Measurements from ENCODE around the gene TSKS.

The TSKS gene

GRCh38 chr19:49807904-49808675 is 45.0 kb upstream of the TSKS start:
- Histone ChIP-seq H3K4me1 (ENCODE audit: insufficient read depth, low read length, poor library complexity, severe bottlenecking) (peaks cover 9% of the 10 kb centered on the region), H4K20me1 (ENCODE audit: insufficient read depth, low read length, poor library complexity, severe bottlenecking) (no peaks in the 10 kb centered on the region), H3K36me3 (ENCODE audit: insufficient read depth, low read length) (peaks cover 16% of the 10 kb centered on the region; the same call in 1 of the 2 replicates), H3K9me3 (ENCODE audit: insufficient read depth, low read depth, low read length) (no peaks in the 10 kb centered on the region), H3K9ac (ENCODE audit: low read depth, low read length, poor library complexity, severe bottlenecking) (no peak overlapping the region), H3K4me3 (ENCODE audit: low read length, poor library complexity, severe bottlenecking) (no peak overlapping the region), H3F3A (ENCODE audit: low read depth) (no peaks in the 10 kb centered on the region), H3K79me2 (ENCODE audit: insufficient read depth, low read length) (no peaks in the 10 kb centered on the region), H2AFZ (ENCODE audit: low read length) (no peak overlapping the region), H3K27me3 (ENCODE audit: insufficient read depth, low read length, poor library complexity, severe bottlenecking) (no peaks in the 10 kb centered on the region), H3K9me2 (replicated peaks; ENCODE audit: low read depth, low read length) (no peaks in the 10 kb centered on the region), H3K4me2 (ENCODE audit: low read depth, low read length, poor library complexity, severe bottlenecking) (no peak overlapping the region)
- TF ChIP-seq CTCF (conservative IDR thresholded peaks at IDR 0.05; ENCODE audit: low read length), result no peak
- TF ChIP-seq EZH2phosphoT487 (IDR thresholded peaks at IDR 0.05; ENCODE audit: borderline replicate concordance), result no peak

GRCh38 chr19:49807058-49807903 is 44.2 kb upstream of the TSKS start:
- Histone ChIP-seq H2AFZ (ENCODE audit: low read length) (no peak overlapping the region), H3K9ac (ENCODE audit: low read depth, low read length, poor library complexity, severe bottlenecking) (no peak overlapping the region), H3K4me1 (ENCODE audit: insufficient read depth, low read length, poor library complexity, severe bottlenecking) (peaks cover 4% of the 10 kb centered on the region), H3K36me3 (ENCODE audit: insufficient read depth, low read length) (peaks cover 22% of the 10 kb centered on the region; the same call in 1 of the 2 replicates), H3K4me3 (ENCODE audit: low read length, poor library complexity, severe bottlenecking) (no peak overlapping the region), H3K27me3 (ENCODE audit: insufficient read depth, low read length, poor library complexity, severe bottlenecking) (no peaks in the 10 kb centered on the region), H4K20me1 (ENCODE audit: insufficient read depth, low read length, poor library complexity, severe bottlenecking) (no peaks in the 10 kb centered on the region), H3K79me2 (ENCODE audit: insufficient read depth, low read length) (no peaks in the 10 kb centered on the region), H3F3A (ENCODE audit: low read depth) (no peaks in the 10 kb centered on the region), H3K9me3 (ENCODE audit: insufficient read depth, low read depth, low read length) (no peaks in the 10 kb centered on the region), H3K9me2 (replicated peaks; ENCODE audit: low read depth, low read length) (no peaks in the 10 kb centered on the region), H3K4me2 (ENCODE audit: low read depth, low read length, poor library complexity, severe bottlenecking) (no peak overlapping the region)
- TF ChIP-seq EZH2phosphoT487 (IDR thresholded peaks at IDR 0.05; ENCODE audit: borderline replicate concordance), result no peak
- no peak for TF ChIP-seq CTCF (conservative IDR thresholded peaks at IDR 0.05; ENCODE audit: low read length)

GRCh38 chr19:49806620-49806959 is 43.5 kb upstream of the TSKS start:
- H4K20me1 ChIP-seq (ENCODE audit: insufficient read depth, low read length, poor library complexity, severe bottlenecking), result no peaks in the 10 kb centered on the region
- no peaks in the 10 kb centered on the region for H3K4me1 ChIP-seq (ENCODE audit: insufficient read depth, low read length, poor library complexity, severe bottlenecking)
- peaks cover 28% of the 10 kb centered on the region; the same call in 1 of the 2 replicates for H3K36me3 ChIP-seq (ENCODE audit: insufficient read depth, low read length)
- no peak overlapping the region for H3K4me3 ChIP-seq (ENCODE audit: low read length, poor library complexity, severe bottlenecking)
- no peaks in the 10 kb centered on the region for H3F3A ChIP-seq (ENCODE audit: low read depth)
- H3K4me2 ChIP-seq (ENCODE audit: low read depth, low read length, poor library complexity, severe bottlenecking), result no peak overlapping the region
- H3K27me3 ChIP-seq (ENCODE audit: insufficient read depth, low read length, poor library complexity, severe bottlenecking), result no peaks in the 10 kb centered on the region
- H3K9me3 ChIP-seq (ENCODE audit: insufficient read depth, low read depth, low read length), result no peaks in the 10 kb centered on the region
- H3K79me2 ChIP-seq (ENCODE audit: insufficient read depth, low read length), result no peaks in the 10 kb centered on the region
- no peak overlapping the region for H3K9ac ChIP-seq (ENCODE audit: low read depth, low read length, poor library complexity, severe bottlenecking)
- TF ChIP-seq EZH2phosphoT487 (IDR thresholded peaks at IDR 0.05; ENCODE audit: borderline replicate concordance), result no peak
- TF ChIP-seq CTCF (conservative IDR thresholded peaks at IDR 0.05; ENCODE audit: low read length), result no peak
- no peak overlapping the region for H2AFZ ChIP-seq (ENCODE audit: low read length)
- no peaks in the 10 kb centered on the region for H3K9me2 ChIP-seq (replicated peaks; ENCODE audit: low read depth, low read length)

Measured in Loucy (cell line).